Fibroblast of lung (primary cell): ENCODE measurements around the gene DBH.

ENCODE experiments used
- EZH2 ChIP-seq: IDR thresholded peaks from 2 replicates; pipeline ENCODE4 v1.5.1; 2012; ENCODE audit warnings: low read length, control low read depth, mild to moderate bottlenecking; ENCODE audit errors: missing control alignments
- TF ChIP-seq, protein P1 (sequence below), 2 donors: IDR thresholded peaks in 1 of 2; conservative IDR thresholded peaks in 1 of 2; 1 replicate in 1 of 2; 2 replicates in 1 of 2; pipeline ENCODE4 v1.5.1; 2011 to 2012; ENCODE audit warnings: low read length in 2 of 2, control low read depth in 1 of 2, inconsistent platforms in 1 of 2, low read depth in 1 of 2, mild to moderate bottlenecking in 1 of 2

DNA sequence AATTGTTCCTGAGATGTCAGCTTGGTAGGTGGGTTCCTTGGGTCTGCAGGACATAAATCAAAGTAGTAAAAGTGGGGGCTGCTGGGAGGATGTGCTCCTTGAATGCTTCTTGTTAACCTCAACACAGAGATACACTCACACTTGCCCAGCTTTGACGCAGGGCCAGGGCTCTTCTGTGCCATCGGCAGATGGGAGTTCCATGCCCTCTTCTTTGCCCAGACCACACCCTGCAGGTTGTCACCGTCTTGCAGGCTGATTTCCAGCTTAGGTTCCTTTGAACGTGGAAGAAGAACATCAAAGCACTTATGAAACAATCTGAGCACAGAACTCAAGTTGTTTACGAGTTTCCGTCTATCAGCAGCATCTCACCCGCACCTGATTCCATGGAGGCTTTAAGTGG, 11.0 kb downstream of the DBH start:
- TF ChIP-seq, protein P1, sequence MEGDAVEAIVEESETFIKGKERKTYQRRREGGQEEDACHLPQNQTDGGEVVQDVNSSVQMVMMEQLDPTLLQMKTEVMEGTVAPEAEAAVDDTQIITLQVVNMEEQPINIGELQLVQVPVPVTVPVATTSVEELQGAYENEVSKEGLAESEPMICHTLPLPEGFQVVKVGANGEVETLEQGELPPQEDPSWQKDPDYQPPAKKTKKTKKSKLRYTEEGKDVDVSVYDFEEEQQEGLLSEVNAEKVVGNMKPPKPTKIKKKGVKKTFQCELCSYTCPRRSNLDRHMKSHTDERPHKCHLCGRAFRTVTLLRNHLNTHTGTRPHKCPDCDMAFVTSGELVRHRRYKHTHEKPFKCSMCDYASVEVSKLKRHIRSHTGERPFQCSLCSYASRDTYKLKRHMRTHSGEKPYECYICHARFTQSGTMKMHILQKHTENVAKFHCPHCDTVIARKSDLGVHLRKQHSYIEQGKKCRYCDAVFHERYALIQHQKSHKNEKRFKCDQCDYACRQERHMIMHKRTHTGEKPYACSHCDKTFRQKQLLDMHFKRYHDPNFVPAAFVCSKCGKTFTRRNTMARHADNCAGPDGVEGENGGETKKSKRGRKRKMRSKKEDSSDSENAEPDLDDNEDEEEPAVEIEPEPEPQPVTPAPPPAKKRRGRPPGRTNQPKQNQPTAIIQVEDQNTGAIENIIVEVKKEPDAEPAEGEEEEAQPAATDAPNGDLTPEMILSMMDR (conservative IDR thresholded peaks at IDR 0.05 in 1 of 2, IDR thresholded peaks at IDR 0.05 in 1 of 2; ENCODE audit: low read depth in 1 of 2, low read length in 2 of 2): no peak
- TF ChIP-seq EZH2: no peak
